ENCODE measurements around the gene SMNDC1.

DNA sequence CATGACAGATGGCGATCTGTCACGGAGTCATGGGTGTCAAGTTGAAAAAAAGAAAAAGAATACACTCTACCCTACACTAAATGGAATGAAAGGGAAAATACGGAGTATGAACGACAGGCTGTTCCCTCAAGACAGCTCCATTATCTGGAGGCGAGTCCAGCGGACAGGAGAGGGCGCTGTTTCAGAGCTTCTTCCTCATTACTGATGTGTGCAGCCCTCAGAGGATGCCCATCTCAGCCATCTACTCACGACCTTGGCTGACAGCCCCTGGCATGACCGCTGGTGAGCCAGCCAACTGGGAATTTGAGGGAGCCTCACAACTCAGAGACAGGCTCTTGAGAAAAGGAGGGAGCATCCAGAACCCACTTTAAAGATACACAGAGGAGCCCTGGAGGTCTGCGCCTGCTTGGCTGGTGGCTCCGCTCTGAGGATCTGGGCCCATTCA, 49.6 kb upstream of the SMNDC1 start:
- no peak for TF ChIP-seq POLR2A (IDR thresholded peaks at IDR 0.05)
- TF ChIP-seq, protein P1, sequence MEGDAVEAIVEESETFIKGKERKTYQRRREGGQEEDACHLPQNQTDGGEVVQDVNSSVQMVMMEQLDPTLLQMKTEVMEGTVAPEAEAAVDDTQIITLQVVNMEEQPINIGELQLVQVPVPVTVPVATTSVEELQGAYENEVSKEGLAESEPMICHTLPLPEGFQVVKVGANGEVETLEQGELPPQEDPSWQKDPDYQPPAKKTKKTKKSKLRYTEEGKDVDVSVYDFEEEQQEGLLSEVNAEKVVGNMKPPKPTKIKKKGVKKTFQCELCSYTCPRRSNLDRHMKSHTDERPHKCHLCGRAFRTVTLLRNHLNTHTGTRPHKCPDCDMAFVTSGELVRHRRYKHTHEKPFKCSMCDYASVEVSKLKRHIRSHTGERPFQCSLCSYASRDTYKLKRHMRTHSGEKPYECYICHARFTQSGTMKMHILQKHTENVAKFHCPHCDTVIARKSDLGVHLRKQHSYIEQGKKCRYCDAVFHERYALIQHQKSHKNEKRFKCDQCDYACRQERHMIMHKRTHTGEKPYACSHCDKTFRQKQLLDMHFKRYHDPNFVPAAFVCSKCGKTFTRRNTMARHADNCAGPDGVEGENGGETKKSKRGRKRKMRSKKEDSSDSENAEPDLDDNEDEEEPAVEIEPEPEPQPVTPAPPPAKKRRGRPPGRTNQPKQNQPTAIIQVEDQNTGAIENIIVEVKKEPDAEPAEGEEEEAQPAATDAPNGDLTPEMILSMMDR (IDR thresholded peaks at IDR 0.05) = peak; percentile 73 to 84 (median 78)

All from right lobe of liver (tissue), 4 donors.